ENCODE measurements around the gene CDH4.
A peak's percentile ranks its signal among the peaks of the same experiment; 100 is the strongest.

CDH4 gene

DNA sequence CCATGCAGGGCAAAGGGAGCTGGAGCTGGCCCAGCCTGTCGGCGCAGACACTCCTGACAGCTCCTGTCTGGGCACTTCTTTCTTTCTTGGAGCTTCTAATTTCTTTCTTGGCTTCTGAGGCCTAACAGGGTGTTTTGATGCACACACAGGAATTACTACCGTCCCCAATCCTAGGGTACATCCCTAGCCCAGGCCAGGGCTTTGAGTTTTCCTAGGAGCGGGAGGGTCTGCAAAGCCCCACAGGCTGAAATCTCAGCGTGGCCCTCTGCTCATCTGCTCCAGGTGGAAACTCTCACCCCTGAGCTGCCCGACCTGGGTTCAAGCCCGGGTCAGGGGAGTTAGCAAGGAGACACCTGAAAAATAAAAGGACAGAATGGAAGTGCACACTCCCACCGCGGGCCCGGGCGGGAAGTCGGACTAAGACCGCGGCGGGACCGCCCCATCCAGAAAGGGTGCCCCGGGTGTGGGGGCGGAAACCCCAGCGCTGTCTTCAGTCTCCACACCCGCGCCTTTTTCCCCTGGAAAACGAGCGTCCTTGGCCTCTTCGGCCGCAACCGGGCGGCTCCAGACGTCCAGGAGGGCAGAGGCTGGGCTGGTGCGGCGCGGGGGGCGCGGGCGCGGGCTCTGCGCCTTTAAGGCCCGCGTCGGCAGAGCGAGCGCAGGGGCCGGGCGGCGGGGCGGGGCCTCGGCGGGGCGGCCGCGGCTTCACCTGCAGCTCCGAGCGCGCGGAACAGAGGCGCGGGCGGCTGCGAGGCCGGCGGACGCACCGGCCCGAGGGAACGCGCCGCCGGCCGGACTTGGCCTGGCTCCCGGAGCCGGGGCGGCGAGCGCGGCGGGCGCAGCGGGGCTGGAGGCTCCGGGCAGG, at the start of gene CDH4:
TSS of gene CDH4 (plus strand) at position 733 of the 865 bp plus-strand sequence.
- DNase-seq: peak; percentile 24

GRCh38 chr20:61203320-61203719, 48.7 kb upstream of the CDH4 start:
- DNase-seq: no peak

DNA sequence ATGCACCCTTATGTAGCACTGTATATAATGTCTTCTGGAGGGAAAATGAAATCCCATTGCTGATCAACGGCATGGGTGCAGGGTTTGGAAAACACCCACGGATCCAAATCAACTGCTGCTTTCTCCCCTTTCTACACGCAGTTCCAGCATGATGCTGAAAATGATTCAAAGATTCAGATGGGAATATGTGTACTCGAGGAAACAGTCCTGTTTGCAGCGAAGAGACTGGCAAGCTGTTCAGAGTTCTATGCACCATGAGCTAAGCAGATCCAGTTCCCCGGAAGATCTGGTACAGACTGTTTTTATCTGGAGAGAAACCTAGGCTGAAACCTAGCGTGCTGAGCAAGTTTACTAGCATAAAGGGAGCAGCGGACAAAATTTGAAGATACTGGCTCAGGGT, 47.9 kb upstream of the CDH4 start:
- DNase-seq: no peak

GRCh38 chr20:61205769-61206168, 46.3 kb upstream of the CDH4 start:
- no peak for DNase-seq

DNA sequence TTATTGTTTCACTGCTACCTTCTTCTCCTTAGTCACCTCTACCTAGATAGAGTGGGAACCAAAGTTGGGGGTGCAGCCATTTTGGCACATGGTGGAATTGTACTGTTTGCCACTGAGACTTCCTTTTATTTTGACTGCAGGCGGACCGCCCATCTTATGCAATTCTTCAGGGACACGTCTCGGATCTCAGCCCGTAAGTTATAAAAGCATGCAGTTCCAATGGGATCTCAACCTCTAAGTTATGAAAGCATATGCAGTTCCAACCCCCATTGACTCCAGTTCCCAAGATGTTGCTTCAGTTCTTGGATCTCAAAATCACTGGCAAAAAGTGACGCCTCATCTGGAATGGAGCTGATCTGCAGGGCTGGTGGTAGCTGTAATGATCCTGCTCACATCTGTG, 41.2 kb upstream of the CDH4 start:
- DNase-seq: no peak

DNA sequence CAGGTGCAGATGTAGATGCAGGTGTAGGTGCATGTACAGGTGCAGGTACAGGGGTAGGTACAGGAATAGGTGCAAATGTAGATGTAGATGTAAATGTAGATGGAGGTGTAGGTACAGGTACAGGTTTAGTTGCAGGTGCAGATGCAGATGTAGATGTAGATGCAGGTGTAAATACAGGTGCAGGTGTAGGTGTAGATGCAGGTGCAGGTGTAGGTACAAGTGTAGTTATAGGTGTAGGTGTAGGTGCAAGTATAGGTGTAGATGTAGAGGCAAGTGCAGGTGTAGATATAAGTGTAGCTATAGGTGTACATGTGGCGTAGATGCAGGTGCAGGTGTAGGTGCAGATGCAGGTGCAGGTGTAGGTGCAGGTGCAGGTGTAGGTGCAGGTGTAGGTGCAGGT, 34.2 kb upstream of the CDH4 start:
- no peak for DNase-seq

GRCh38 chr20:61219021-61219431, 33.0 kb upstream of the CDH4 start:
- DNase-seq: no peak

- DNase-seq: no peak
Measured at GRCh38 chr20:61220131-61220530, 31.9 kb upstream of the CDH4 start.

DNA sequence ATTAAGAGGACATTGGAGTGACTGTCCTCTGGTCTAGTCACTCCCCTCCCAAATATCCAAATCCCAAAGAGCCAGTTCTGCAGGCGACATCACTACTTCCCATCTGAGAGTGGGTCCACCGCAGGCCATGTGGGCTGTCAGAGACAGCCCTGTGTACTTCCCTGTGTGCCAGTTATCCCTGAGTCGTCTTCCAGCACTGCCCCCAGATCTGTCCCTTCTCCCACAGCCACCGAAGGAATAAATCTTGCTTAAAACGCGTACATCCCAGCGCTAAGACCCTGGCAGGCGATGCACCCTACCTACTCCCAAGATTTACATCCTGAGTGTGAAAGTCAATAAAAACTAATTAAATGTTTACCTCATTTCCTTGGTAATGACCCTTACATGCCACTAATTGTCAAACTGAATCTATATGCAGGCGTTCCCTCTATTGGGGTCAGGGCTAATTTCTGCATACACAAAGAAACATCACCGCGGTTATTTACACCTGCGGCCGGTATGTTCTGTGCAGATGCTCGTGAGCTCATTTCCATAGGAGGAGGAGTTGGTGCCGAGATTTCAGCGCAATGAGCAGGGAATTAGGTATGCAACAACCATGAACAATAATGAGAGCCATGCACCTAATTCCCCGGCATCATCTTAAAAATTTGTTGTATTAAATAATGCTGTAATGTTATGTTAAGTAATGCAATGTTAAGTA, 31.3 kb upstream of the CDH4 start:
- no peak for DNase-seq

DNA sequence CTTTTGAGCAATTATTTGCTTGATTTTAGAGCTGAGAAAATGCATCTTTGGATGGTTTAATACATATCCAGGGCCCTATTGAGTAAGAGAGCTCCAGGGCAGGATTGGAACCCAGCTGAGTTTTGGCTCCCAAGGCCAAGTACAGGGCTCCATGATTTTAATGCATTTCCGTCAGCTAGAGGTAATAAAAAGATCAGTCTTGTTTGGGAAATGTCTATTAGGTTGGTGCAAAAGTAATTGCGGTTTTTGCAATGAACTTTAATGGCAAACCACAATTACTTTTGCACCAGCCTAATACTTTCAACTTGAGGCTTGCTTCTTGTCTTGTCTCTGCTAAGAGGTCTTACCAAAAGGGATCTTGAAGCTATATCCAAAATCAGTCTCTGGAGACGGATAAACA, 29.4 kb upstream of the CDH4 start:
- no peak for DNase-seq

- DNase-seq: no peak
Measured at GRCh38 chr20:61223121-61223520, 28.9 kb upstream of the CDH4 start.

GRCh38 chr20:61230166-61230565, 21.9 kb upstream of the CDH4 start:
- DNase-seq: no peak

DNA sequence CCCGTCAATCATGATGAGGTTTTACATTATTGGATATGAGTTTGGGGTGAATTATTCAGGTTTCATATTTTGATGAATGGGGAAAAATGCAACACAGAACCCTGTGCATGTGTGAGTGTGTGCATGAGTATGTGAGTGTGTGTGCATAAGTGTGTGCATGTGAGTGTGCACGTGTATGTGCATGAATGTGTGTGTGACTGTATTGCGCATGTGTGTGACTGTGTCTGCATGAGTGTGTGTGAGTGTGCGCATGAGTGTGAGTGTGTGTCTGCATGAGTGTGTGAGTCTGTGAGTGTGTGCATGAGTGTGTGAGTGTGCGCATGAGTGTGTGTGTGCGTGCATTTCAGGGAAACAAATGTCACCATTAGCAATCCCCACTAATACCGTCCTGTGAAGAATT, 18.5 kb upstream of the CDH4 start:
- DNase-seq: no peak

DNA sequence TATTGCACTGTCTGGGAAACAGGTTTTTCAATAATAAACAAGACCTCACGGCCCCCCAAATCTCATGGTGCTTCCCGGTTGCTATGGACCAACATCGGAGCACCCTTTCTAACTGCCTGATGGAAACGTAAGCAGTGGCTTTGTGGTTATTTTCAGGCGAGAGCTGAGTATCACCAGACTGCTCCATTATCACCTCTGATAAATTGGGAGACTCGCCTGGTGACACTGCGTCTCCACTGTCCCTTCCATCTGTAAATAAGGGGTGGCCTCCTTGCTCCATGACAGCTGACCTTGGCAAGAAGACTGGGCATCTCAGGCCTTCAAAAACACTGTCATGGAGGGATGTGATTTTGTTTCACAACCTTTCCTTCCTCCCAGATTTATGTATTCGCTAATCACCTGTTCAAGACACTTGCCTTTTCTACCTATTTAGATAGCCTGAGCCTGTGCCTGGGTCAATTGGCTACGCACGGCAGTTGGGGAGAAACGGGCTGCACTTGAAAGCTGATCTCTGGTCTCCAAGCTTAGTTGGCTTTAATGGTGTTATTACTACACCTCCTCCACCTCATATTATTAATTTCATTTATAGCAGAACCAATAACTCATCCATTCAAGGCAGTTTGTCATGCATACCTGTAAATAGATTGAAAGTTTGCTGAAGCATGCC, 17.7 kb upstream of the CDH4 start:
- no peak for DNase-seq

DNA sequence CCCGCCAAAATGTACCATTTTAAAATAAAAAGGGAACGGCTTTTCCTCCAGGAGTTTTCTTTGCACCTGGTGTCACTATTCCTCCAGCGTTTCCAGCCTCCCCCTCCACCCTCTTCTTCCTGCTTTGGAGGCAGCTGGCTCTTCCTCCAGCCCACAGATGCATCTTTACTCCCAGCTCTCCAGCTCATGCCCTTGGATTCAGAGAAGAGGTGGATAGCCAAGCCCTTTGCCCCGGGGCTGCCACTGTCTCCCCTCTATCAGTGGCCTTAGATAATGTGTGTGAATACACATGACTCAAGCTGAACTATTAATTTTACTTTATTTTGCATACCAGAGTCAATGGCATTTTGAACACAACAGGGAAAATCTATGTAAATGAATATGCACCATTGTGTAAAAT, 15.3 kb upstream of the CDH4 start:
- no peak for DNase-seq

DNA sequence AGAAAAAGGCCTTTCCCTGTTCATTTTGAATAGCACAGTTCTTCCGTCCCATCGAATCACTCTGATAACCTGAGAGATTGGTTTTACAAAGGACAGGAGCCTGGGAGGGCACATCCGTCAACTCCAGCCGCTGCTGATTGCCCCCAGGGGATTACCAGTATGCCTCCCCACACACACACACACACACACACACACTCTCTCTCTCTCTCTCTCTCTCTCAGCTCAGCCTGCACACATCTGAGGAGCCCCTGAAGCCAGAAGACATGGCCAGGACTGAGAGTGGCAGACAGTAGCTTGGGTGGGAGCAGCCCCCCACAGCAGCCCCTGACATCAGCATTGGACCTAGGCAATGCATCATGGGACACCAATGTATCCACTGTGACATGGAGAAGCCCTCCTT, 13.2 kb upstream of the CDH4 start:
- no peak for DNase-seq

DNA sequence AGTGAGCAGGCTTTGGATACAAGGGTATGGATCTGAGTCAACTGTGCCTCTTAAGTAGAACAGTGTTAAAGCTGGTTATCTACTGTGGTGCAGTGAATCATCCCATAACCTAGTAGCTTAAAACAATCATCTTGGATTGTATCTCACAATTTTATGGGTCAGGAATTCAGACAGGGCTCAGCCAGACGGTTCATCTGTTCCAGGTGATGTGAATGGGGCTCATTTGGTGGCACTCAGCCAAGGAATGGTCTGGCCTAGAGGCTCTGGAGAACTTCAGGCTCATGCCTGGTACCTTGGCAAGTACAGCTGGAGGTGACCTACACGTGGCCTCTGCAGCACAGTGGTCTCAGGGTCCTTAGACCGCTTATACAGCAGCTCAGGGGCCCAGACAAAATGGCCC, 11.2 kb upstream of the CDH4 start:
- DNase-seq: no peak

DNA sequence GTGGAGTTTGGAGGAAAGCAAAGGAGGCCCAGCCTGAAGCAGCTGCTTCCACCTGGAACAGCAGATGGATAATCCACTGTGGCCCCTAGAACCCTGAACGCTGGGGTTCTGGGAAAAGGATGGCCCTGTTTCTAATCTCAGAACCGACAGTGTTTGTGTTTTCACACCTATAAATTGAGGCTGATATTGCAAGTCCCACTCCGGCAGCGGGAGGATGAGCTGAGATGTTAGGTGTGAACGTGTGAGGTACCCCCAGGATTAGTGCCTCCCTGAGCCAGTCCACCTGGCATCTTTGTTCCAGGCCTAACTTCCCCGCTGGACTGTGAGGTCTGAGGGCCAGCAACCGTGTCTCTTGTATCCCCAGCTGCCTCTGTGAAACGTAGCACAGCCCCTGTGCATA, 7.8 kb upstream of the CDH4 start:
- DNase-seq: no peak

- DNase-seq: no peak
Measured at GRCh38 chr20:61246269-61246668, 5.8 kb upstream of the CDH4 start.

DNA sequence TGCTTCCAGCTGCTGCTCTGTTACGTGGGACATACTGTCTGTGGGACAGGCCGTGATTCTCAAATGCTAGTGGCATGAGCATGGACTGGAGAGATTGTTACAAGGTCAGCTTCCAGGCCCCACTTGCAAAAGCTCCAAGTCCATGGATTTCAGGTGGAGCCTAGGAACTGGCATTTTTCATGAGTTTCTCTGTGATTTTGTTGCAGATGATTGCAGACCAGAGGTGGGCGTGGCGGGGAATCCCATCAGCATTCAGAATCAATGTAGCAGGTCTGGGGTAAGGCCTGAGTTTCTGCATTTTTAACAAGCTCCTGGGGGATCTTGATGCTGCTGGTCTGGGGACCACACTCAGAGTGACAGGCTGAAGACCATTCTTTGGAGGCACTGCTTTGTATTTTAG, 2.4 kb upstream of the CDH4 start:
- no peak for DNase-seq

- no peak for DNase-seq
Measured at GRCh38 chr20:61252601-61253263, 671 bp downstream of the CDH4 start.

DNA sequence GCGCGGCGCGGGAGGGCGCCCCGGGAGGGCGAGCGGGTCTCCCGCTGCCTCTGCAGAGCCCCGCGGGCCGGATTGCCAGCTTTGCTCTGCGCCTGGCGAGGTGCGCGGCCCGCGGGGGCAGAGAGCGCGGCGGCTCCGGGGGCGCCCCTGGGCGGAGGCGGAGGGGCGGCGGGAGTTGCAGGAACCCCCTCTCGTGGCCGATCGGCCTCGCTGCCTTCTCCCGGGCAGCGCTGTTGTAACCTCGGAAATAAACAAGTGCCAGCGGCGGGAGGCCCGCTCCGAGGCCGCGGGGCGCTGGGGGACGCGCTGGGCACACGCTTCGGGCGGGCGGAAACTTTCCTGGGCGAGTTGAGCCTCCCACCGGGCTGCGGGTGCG, 1.2 kb downstream of the CDH4 start:
- no peak for DNase-seq

Data from NCI-H2029 (cell line).